Measurements from ENCODE around the gene GPA33.
A peak's percentile ranks its signal among the peaks of the same experiment; 100 is the strongest.

Gene GPA33

DNA sequence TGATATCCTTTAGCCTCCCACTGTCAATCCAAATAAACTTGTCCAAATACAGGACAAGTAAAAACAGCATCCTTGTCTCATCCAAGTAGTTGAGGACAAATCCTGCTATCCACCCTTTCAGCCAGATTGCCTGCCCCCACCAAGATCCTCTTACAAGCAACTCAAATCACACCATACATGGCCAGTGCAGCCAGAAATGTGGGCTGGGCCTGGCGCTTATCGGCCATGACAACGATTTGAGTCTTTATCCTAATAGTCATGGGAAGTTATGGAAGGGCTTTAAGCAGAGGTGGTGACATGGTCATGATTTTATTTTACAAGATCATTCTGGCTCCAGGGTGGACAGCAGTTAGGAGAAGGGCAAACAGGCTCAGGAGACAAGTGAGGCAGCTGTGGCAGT lies 6.3 kb downstream of the GPA33 start:
- no peak for DNase-seq

DNA sequence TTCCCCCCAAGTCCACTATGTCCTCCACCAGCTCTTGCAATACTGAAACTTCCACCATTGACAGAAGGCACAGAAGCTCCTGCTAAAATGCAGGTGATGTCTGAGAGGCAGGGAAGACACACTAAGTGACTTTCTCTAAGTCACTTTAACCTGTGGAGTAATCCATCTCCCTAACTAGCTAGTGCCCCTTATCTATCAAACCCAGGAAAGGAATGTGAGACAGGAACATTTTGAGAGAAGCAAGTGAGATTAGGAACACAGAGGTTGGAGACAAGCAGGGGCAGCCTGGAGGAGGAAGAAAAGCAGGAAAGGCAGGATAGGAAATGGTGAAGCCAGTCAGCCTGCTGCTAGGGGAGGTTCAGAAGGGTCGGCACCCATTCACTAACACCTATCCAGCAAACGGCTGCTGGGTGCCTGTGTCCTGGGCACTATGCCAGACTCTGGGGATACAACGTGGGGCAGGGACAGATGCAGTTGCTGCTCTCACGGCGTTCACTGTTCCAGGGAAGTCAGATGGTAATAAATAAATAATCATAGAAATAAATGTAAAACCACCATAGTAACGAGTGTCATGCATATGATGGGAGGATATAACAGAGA lies 7.0 kb downstream of the GPA33 start:
- DNase-seq, result no peak

DNA sequence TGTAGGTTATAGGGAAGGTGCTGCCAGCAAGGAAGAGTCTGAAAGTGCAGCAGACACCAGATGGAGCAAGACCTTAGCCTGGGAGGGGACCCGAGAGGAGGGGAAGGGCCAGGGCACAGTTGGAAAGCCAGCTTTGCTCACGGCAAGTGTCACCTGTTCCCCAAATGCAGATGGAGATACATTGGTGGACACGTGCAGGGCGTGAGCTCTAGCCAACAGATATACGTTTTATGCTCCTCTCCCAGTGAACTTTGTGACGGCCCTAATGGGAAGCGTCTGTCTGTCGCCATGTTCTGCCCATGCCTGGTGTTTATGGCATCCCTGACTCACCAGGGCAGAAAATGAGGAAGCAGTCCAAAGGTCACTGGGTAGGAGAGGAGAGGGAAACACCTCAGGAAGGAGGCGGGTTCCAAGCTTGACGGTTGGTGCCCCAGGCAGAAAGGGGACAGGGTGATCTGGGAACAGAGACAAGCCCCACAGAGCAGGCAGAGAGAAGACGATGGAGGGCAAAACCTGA lies 7.6 kb downstream of the GPA33 start:
- DNase-seq, result no peak

DNA sequence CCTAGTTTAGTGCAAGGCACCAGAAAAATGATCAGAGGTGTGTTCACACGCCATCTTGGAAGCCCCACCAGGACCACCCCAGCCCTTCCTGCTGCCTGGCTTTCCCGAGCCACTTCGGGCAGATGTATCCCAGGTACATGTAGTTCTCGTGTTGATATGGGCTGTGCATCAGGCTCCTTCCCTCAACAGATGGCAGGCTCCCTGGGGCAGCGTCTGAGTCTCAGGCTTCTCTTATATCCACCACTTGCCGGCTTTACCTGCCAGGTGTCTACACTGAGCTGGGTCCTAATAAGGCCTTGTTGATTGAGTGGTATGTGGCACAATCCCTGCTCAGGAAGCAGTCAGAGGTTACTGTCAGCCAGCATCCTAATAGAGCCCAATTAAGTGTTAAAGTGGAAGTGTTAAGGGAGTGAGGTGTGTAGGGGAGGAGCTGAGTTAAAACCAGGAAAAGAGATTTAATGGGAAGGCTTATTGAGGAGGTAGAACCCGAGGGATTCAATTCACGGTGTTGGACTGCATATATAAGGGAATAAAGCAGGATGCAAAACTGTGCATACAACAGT lies 8.5 kb downstream of the GPA33 start:
- no peak for DNase-seq

DNA sequence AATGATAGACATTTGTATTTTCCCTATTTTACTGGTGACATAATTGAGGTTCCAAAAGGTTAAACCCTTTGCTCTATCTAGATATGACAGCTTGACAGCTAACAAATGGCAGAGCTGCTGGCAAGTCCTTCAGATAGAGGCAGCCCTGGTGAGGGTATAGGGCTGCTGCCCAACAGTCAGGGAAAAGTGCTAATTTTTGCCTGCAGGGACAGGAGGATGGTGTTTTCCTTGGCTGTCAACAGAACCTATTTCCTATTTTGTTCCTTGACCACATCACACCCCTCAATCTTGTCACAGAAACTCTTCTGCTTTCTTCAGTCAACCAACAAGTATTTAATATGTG lies 12.3 kb downstream of the GPA33 start:
- DNase-seq, result no peak

DNA sequence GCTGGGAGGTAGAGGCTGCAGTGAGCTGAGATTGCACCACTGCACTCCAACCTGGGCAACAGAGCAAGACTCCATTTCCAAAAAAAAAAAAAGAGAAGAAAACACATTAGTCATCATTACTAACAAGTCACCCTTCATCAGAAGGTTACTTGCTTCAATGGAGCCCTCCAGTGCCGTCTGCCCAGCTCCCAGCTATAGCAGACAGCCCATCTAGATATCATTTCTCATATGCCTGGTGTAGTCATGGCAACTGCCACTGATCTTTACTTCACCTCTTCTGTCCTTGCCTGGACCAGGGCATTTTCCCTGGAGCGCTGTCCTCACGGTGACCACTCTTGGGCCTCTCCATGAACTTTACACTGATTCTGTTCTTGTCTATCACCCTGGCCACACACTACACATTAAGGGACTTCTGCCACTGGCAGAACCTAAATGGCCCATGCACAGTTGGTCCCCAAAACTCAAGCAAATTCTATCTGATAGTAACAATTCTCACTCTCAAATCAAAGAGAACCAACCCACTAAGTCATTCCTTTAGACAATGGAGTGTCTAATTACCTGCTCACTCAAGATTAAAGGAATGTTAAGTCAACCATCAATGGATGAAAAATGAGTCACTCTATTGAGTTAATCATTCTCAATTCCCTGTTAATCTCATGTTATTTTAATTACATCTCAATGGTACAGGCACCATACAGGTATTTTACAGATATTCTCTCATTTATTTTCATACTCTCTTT lies 12.9 kb downstream of the GPA33 start:
- DNase-seq, result no peak

DNA sequence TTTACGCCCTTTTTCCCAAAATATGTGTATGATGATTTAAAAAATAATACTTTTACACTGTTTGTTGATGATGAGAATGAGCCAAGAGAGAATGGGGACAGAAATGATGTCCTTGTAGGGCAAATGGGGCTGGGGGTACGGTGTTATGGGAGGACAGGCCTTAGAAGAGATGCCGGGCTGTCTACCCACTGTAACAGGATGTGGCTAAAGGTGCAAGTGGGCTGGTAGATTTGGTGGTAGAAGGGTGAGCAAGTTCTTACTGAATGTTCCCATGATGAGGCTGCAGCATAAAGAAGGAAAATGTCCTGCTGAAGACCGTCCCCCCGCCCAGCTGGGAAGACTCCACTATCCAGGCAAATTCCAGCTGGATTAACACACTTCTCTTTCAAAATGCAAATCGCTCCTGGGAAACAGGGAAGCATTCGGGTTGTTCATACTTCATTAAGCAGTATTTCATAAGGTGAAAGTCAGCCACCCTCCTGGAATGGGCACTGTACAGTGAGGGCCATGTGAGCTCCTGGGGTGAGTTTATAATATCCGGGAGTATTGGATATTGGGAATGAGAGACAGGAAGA lies 14.0 kb downstream of the GPA33 start:
- peak; percentile 12 for DNase-seq

DNA sequence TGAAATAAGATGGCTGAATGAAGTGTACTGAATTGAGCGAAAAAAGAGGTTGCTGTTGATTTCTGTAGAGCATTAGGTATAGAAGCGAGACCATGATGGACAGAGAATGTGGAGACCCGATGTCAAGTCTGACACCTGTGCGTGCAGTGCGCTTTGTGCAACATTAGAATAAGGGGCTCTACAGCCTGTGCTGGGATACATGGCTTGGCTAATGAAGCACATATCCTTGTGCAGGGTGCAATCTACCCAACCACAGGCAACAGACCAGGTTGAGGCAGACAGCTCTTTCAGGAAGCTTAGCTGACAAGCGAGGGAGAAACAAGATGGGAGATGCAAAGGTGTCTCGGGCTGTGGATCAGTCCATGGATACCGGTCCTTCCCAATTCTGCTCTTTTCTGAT lies 18.9 kb downstream of the GPA33 start:
- no peak for DNase-seq

DNA sequence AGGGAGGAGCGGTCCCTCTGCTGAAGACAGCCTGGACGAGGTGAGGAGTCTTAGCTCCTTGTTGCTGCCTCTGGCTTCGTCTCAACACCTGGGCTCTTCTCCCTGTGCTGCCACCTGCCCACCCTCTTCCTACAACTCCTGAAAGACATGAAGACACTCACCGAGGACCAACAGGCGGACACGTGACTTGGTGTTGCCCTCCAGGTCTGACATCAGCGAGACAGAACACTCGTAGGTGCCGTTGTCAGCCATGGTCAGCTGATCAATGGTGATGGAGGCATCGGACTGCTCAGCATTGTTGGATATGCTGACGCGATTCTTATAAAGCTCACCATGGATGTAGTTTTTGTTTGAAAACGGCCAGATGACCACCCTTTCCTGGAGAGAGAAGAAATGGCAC lies 21.4 kb downstream of the GPA33 start:
- DNase-seq, result no peak

DNA sequence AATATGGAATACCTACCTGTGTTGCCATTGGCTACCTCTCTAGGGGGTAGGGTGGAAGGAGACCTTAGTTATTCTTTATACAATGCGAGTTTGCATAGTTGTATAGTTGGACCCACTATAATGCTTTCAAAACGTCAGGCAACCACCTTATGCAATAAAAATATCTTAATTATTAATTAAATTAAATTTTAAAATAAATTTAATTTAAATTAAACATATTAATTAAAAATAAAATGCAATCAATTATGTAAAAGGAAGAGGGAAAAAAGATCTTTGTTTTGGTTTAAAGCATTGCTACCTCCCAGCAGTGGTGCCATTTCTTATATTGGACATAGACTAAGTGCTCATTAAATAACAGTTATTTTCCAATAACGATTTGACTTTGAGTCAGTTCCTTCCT lies 22.3 kb downstream of the GPA33 start:
- no peak for DNase-seq

DNA sequence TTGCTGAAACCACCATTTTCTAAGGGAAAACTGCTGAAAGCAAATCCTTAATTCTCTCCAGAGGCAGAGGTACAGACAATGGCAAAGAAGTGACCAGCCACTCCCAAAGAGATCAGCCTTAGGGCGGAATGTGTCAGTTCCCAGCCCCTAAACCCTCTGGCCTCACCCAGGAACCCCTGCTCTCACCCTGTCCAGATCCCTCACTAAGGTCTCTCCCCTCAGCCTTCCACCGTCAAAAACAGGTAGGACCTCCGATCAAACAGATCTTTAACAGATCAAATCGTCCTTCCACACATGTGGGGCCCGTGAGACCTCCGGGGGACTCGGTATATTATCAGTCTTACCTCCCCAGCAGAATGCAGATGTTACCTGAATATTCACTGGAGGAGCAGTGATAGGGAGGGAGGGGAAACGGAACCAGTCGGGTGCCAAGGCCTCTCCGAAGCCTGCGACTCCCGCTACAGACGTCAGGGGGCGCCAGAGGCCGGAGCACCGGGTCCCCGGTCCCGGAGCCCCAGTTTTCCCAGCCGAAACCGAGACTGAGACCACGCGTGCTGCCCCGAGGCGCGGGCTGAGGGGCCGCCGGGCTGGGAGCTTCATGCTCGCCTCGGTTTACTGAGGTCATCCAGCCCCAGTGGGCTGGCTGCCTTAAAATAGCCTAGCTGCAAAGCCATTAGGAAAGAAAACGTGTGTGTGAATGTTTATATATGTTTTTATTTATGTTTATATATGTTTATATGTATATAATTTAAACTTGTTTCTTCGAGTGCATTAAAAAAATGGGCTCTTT lies 23.6 kb downstream of the GPA33 start:
- DNase-seq, result peak; percentile 83

DNA sequence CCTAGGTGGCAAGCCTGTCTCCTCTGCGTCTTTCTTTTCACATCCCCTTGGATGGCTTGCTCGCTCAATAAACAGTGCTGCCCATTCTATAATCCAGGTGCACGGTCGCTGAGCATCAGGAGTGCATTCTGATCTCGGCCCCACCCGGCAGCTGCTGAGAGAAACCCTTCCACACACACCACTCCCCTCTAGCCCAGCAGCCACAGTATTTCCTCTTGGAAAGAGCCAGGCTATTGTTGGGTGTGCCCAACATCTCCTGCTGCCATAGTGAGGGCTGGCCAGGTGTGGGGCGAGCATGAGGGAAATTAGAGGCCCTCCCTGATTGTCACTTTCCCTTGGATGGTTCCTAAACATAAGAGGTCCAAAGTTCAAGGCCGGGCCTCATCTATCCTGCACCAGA lies 24.7 kb downstream of the GPA33 start:
- no peak for DNase-seq

DNA sequence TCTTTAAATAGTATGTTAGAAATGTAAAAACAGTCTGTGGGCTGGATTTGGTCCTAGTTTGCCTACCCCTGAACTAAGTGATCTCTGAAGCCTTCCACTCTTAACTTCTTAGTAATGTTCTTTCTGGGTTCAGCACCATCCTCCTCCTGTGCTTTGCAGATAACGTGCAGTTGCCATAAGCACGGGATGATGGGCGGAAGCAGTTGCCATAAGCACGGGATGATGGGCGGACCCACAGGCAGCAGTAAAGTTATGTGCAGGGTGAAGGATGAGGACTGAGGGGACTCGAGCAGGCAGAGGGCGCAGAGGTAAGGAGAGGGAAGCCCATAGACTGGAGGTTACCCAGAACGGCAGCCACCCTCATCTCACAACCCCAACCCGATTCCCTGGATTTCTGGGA lies 25.6 kb downstream of the GPA33 start:
- DNase-seq, result no peak

DNA sequence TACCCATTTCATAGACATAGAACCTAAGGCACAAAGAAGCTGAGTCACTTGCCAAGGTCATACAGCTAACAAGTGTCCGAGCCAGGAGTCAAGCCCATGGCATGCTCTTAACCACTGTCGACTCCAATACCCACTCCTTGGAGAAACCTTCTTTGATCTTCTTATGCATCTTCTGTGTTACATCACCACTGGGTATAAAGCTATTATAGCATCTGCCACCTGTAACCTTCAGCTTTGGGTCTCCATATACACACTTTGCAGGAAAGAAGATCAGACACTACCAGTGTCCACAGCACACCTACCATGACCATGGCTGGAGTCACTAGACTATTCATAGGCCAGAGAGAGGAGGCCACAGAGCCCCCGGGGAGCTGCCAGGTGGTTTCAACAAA lies 29.1 kb downstream of the GPA33 start:
- DNase-seq, result no peak

DNA sequence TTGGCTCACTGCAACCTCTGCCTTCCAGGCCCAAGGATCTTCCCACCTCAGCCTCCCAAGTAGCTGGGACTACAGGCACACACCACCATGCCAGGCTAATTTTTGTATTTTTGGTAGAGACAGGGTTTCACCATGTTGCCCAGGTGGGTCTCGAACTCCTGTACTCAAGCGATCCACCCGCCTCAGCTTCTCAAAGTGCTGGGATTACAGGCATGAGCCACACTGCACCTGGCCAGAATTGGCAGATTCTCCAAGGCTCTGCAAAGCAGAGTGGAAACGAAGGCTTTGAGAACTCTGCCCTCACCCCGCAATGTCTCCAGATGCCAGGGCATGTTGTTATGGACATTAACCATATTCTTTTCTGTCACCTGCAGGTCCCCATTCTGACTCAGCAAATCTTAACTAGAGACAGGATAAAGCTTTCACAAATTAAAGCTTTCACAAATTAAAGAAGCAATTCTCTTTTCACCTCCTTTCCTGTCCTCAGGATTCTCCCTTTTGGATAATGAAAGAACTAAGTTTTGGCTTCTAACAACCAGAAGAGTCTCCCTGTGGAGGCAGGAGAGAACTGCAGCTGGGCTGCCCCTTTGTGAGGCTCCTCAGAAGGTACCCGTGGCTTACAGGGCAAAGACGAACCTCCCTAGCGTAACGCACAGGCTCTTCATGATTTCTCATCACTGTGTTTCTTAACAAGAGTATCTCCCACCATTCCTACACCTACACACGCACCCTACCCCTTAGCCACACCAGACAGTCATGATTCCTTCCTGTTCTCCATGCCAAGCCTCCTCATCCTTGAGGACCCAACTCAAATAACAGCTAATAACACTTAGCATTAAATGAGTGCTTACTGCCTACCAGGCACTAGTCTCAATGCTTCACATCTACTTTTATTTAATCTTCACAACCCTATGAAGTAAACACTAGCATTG lies 29.8 kb downstream of the GPA33 start:
- no peak for DNase-seq

DNA sequence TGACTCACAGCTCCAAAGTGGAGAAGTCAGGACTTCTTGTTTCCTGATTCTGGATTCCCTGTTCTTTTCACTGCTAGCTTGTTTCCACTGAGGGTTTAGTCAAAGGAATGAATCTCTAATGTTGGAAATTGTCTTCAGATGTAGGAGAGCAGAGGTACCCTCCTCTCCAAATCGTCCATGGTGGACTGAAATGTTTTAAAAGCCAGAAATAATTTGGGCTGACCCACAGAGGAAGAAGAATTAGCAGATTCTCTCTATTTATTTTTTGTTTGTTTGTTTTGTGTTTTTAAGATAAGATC lies 30.4 kb downstream of the GPA33 start:
- no peak for DNase-seq

DNA sequence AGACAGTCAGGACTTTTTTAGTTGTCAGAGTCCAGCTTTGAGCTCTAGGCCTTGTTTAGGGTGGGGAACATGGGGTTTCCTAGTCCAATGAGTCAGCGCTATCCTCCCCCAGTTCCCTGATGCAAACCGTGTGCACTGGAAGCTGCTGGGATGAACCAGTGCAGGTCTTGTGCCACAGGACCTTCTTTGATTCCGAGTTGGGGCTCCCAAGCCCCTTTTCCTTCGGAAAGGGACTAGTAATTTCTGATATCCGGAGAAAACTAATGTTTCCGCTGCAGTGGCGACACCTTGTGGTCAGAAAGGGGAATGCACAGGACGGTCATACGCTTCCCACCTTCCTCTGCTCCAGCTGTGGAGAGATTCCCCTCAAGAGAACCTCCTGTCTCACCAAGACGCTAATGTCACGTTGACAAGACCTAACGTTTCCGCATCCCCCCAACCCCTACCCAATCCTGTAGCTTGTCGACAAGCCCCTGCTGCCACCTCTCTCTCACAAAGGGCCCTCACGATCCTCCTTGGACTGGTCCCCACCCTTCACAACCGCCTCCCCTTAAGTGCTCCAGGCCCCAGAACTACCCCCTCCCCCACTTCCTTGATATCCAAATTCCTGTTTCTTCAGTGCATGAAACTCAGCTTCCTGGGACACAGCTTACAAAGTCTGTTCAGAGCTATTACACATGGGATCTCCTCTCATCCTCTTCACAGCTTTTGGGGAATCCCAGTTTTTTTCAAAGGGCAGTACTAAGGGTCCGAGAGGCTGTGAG lies 30.9 kb downstream of the GPA33 start:
- DNase-seq, result peak; percentile 82

DNA sequence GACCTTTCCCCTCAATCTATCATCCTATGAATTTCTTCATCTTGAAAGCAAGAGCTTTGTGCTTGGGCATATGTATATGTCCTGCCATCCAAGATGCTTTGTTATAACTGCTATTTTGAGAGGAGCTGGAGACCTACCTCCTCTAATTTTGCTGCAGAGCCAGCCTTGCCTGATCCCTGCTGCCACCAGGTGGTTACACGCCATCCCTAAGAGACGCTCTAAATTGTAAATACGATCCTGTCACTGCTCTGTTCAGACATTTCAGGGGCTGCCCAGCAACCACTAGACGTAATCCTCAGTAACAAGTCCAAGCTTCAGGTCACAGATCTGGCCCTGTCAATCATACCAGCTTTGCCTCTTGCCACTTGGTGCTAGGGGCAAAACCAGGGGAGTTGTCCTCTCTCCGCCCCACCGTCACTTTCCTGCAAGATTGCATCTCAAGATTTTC lies 32.9 kb downstream of the GPA33 start:
- peak; percentile 44 for DNase-seq

DNA sequence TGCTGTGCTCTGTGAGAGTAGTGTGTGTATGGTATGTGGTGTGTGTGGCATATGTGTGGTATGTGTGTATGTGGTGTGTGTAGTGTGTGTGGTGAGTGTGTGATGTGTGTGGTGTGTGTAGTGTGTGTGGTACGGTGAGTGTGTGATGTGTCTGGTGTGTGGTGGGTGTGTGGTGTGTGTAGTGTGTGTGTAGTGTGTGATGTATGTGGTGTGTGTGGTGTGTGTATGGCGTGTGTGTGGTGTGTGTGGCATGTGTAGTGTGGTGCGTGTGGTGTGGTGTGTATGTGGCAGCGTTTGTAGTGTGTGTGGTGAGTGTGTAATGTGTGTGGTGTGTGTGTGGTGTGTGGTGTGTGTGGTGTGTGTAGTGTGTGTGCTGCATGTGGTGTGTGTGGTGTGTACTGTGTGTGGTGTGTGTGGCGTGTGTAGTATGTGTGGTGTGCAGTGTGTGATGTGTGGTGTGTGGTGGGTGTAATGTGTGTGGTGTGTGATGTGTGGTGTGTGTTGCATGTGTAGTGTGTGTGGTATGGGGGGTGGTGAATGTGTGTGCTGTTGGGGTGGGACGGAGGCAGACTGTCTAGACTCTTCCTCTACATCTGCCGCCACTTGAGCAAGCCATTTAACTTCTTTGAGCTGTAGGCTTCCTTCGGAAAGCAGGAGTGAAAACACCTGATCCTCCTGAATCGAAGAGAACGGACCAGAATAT lies 33.5 kb downstream of the GPA33 start:
- no peak for DNase-seq

DNA sequence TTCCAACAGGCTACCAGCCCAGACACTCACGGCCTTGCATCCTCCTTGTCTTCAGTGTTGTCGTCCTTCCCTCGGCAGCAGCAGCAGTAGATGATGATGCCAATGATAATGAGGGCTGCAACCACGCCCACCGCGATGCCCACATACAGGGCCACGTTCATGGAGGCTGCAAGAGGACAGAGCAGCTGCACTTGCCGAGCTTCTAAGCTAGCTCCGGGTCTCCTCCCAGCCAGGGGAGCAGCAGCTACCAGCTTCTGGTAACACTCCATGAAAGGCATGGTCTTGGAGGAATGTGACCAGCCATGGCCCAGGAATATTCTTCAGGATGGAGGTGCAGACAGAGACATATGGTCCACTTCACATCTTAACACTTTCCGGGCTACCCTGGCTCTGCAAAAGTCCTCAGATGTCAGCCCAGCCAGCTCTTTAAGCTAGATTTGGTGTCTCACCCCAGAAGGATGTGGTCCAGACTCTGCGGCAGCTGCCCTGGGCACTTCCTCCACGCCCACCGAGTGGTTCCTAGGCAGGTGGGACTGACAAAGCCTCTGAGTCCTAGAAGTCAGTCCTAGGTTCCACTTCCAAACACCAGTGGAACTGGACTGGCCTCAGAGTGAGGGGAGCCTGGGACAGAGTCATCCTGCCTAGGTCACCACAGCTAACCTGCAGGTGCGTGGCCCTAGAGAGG lies 35.1 kb downstream of the GPA33 start:
- no peak for DNase-seq
